ENCODE measurements around the gene NIN.

GRCh38 chr14:50853891-50854290 lies 22.9 kb upstream of the NIN start:
- TF ChIP-seq, protein P1, sequence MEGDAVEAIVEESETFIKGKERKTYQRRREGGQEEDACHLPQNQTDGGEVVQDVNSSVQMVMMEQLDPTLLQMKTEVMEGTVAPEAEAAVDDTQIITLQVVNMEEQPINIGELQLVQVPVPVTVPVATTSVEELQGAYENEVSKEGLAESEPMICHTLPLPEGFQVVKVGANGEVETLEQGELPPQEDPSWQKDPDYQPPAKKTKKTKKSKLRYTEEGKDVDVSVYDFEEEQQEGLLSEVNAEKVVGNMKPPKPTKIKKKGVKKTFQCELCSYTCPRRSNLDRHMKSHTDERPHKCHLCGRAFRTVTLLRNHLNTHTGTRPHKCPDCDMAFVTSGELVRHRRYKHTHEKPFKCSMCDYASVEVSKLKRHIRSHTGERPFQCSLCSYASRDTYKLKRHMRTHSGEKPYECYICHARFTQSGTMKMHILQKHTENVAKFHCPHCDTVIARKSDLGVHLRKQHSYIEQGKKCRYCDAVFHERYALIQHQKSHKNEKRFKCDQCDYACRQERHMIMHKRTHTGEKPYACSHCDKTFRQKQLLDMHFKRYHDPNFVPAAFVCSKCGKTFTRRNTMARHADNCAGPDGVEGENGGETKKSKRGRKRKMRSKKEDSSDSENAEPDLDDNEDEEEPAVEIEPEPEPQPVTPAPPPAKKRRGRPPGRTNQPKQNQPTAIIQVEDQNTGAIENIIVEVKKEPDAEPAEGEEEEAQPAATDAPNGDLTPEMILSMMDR (IDR thresholded peaks at IDR 0.05 in 8 of 11, conservative IDR thresholded peaks at IDR 0.05 in 3 of 11) = no peak
- TF ChIP-seq POLR2AphosphoS5 (IDR thresholded peaks at IDR 0.05) (no peak), POLR2A (IDR thresholded peaks at IDR 0.05) (no peak)
